Stimulated activated CD4-positive, alpha-beta T cell treated with anti-CD3 and anti-CD28 coated beads, Interleukin-15, amount 100 ng/mL, for 1 hour (primary cell): Measurements from ENCODE around the gene HERC2.
A peak's percentile ranks its signal among the peaks of the same experiment; 100 is the strongest.

Source experiments
- DNase-seq, 2 donors: peaks; one replicate each; pipeline ENCODE4 v3.0.0-alpha.2; 2020; ENCODE audit warnings: low read depth in 1 of 2, low spot score in 1 of 2

HERC2 gene

DNA sequence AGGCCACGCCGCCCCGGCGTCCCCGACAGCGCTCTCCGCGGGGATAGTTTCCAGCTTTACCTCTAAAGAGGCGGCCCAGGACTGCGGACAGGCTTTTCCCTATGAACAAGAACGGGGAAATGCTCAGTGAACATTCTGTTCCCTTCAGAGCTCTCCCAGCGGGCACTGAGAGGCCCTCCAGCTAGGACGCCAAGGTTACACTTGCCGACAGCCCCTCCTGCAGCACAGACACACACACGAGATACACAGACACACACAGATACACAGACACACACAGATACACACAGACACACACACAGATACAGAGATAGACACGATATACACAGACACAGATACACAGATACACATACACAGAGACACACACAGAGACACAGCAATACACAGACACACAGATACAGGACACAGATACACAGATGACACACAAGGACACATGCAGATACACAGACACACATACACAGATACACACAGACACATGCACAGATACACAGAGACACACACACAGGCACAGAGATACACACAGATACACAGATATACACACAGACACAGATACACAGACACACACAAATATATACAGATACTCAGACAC is 222.3 kb downstream of the HERC2 start:
- DNase-seq, result no peak

- peak in 1 of 2 donors; percentile 54 for DNase-seq
Measured at GRCh38 chr15:28098766-28099554, 223.0 kb downstream of the HERC2 start, which contains the start of gene OCA2. Gene OCA2 (minus strand): TSS chr15:28099315. CDS start chr15:28081874, 17,441 bp downstream.

GRCh38 chr15:28098360-28098765 is 223.6 kb downstream of the HERC2 start:
- no peak for DNase-seq

DNA sequence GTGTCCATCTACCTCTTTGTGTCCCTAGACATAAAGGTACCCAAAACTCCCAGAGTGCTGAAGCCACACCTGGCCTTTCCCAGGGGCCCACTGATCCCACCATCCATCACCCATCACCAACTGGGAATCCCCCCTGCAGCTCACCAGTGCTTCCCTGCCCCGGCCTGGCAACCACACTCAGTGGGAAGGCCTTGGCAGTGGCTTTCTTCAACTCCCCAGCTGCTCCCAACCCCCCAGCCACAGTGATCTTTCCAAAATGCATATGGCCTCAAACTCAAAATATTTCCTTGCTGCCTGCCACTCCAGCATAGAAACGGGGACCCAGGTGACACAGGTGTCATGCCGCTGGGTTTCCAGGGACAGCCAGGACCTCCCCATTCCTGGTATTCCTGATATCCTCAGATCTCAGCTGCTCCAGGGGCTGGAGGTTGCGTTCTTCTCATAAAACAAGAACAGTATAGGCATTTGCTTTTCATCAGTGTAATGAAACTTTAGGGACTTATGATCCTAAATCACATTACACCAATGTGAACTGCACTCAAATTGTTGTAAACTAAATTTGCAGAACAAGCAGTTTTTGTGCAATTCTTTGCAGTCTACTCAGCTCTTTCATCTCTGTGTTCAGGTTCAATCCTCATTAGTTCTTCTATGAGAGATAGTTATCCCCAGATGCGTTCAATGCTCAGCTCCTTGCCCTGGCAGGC is 224.2 kb downstream of the HERC2 start:
- no peak for DNase-seq

DNA sequence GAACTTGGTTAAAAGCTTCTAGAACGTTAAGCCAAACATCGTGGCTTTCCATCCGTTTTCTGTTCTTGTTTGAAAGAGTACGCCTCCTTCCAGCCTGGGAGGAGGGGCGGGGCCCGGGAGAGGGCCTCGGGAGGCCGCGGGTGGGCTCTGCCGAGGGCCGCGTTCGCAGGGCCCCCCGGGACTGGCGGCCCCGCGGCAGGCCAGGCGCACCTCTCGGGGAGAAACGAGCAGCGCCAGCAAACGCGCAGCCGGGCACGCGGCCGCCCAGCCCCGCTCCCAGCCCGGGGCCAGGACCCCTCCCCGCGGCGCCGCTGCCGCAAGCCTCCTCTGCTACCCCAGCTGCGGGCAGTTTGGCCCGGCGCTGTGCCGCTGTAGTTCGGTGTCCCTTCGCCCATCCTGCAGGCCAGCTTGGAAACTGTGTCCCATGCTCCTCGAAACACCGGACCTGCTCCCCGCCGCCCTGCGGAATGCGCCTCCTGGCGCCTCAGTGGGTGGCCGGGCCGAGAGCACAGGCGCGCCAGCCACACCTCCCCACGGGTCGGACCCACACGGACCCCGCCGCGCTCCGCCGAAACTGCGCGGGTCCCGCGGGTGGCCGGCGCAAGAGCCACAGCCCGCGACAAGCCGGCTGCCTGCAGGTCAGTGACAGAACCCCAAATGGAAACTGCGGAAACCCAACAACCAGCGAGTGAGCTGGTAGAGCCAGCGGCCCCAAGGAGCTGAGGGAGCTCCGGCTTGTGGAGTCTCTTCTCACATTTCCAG is 225.1 kb downstream of the HERC2 start:
- no peak for DNase-seq

GRCh38 chr15:28096411-28096669 is 225.6 kb downstream of the HERC2 start:
- no peak for DNase-seq

DNA sequence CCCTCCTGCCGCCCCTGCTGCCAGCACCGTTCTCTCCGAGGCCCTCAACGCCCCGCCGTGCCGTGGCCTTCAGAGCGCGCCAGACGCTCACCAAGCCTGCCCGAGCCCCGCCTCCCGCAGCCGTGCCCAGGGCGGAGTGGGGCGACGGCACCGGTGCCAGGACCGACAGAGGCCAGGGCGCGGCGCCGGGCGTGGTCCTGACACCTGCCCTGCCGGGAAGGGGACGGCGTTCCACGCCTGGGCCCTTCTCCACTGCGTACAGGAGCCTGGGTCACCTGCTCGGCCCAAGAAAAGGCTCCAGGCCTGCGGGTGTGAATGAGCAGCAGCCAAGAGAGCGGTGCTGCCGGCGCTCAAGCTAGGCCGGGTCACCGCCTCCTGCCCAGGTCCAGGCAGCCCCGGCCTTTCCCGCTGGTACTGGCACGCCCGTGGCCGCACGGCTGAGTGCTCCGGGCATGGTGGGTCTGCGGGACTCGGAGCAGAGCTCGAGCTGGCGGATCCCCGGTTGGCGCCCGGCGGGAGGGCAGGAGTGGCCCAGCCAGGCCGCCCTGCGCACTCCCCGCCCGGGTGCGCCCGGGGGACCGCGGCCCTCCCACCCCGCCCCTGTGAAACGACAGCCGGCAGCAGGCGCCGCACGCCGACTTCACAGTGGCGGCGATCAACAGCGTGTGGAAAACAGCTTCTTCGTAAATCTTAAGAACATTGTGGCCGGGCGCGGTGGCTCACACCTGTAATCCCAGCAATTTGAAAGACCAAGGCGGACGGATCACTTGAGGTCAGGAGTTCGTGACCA is 227.1 kb downstream of the HERC2 start:
- no peak for DNase-seq

- DNase-seq, result no peak
Measured at GRCh38 chr15:28093752-28094535, 228.0 kb downstream of the HERC2 start.

GRCh38 chr15:28091313-28091712 is 230.7 kb downstream of the HERC2 start:
- no peak for DNase-seq

DNA sequence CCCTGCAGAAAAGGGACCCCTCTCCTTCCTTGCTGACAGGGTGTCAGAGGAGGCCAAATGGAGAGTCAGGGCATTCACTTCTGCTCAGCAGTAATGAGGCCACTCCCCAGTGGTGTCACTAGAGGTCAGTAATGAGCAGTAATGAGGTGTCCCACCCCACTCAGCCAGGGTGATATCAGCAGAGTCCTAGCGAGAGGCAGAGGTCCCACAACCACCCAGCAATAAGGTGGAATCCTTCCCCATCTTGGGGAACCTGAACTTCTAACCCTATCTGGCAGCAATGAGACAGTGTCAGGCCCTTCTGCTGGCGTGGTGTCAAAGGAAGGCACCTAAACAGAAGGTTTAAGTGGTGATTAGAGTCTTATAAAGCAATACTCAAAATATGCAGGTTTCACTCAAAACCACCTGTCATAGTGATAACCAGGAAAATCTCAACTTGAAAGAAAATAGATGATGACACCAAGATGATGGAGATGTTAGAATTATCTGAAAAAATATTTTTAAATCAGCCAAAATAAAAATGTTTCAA is 235.7 kb downstream of the HERC2 start:
- DNase-seq, result no peak

- DNase-seq, result no peak
Measured at GRCh38 chr15:28085489-28086174, 236.3 kb downstream of the HERC2 start.

GRCh38 chr15:28084547-28084946 is 237.4 kb downstream of the HERC2 start:
- DNase-seq, result no peak

DNA sequence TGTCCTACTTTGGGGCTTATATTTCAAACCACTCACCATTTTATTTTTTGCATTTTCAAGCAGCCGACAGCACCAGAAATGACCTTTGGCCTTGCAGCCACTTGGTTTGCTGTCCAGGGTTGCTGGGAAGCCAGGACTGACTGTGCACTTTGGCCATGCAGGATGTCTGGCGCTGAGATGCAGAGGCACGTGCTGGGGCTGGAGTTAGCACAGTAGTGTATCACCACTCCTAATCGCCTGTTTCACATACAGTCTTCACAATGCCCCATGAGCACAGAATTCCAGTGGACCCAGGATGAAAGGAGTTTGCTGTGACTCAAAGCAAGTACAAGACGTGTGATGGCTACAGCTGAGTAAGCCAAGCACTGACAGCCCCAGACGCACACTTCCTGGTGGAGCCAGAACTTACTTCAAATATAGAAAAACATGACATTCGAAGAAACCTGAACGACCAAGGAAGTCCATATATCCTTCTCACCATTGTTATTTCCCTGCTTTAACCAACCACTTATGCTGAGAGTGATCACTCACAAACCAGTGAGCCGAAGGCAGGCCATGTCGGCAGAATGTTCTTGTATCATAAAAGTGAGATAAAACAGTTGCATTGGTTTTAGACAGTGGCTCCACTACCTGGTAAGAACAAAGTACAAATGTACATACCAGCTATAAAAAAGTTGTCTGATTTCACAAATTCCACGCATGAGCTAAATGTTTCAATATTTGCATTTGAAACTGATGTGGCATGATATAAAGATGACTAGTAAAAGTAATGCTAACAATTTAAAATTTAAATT is 238.9 kb downstream of the HERC2 start:
- no peak for DNase-seq

- no peak for DNase-seq
Measured at GRCh38 chr15:28081594-28081993, 240.4 kb downstream of the HERC2 start.

DNA sequence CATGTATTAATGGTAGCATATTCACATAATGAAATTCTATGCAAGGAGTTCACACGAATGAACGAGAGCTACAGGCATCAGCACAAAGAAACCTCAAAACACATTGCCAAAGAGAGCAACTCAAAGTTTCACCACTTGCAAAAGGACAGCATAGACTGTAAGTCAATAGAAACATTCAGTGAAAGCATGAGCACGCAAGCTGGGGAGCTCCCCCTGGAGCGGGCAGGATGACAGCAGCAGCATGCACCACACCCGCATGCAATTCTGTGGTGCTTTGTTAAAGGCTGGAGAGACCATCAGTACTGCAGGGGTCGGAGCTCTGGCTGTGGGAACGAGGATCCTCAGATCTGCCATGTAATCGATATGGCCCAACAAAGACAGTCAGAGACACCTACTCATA is 241.6 kb downstream of the HERC2 start:
- DNase-seq, result no peak

- DNase-seq, result no peak
Measured at GRCh38 chr15:28079313-28079969, 242.5 kb downstream of the HERC2 start.

DNA sequence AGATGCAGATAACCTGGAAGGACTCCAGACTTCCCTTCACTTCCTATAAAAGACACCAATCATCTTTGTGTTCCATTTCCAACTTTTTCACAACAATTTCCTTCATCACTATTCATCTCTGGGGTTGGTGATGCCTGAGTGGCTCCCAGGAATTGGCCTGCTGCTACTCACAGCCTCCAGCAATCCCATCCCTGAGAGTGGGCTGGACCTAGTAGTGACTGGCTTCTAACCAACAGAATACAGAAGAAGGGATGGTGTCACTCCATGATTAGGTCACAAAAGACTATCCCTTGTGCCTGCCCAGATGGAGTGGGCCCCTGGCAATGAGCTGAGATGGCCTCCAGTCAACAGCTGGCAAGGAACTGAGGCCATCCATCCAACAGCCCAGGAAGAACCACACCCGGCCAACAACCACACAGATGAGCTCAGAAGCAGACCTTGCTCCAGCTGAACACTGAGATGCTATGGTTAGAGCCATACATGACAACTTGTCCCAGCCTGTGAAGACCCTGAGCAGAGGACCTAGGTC is 243.7 kb downstream of the HERC2 start:
- DNase-seq, result no peak

GRCh38 chr15:28075573-28075972 is 246.4 kb downstream of the HERC2 start:
- DNase-seq, result no peak
